GM19328 (cell line): ENCODE results near the gene ACYP1.
A peak's percentile ranks its signal among the peaks of the same experiment; 100 is the strongest.

Experiments
- ATAC-seq: cut with Tn5 transposase; IDR thresholded peaks from one replicate; pipeline ENCODE4 v1.9.1; 2021; ENCODE audit warnings: mild to moderate bottlenecking, moderate library complexity; ENCODE audit not compliant: unreplicated experiment

The ACYP1 gene

DNA sequence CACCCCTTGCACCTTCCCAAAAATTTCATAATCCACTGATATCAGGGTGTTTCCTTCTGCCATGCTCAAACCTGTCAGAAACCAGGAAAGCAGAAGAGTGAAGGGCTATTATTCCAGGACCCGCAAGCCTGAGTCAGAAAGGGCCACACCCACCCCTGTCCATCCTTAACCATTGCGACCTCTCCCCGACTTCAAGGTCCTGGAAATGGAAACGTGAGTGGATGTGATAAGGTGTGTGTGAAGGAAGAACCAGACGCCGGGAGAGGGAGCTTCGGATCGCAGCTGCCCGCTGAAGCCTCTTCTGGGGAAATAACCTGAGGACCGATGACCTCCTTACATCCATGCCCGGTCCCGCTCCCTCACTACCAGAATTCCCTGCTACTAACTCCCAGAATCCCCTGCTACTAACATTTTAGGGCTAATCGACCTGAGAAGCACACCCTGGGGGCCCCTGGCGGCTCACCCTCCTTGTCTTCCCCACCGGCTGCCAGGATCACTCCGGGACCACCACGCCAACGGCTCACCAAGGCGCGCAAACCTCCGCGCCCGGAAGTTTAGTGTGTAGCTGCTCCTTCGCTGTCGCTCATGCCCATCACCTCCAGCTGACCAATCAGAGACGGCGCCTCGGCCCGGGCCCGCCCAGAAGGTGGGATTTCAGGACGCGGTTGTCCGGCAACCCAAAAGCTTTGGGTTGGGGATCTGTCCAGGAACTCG, at the start of gene ACYP1:
Gene ACYP1, minus strand, starts transcription at position 534 of the 714 bp plus-strand sequence. Its CDS starts 471 bp downstream, at position 63.
- ATAC-seq, result peak; percentile 93

DNA sequence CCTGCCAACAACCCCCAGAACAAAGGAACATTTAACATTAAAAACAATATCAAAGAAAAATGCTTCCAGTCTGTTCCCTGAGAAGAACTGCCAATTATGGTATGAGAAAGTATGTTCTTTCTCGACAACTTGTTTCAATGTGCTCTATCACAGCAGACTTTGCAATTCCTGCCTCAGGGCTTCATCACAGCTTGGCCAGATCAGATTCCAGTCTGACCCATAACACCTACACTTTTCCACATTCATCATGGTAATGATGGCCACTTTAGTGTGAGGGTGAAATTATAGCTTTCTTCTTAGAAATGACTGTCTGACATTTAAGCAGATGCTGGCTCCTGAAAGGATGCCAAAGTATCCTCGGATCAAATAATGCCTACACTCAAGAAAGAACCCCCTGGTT, 46.1 kb upstream of the ACYP1 start:
- ATAC-seq, result no peak

DNA sequence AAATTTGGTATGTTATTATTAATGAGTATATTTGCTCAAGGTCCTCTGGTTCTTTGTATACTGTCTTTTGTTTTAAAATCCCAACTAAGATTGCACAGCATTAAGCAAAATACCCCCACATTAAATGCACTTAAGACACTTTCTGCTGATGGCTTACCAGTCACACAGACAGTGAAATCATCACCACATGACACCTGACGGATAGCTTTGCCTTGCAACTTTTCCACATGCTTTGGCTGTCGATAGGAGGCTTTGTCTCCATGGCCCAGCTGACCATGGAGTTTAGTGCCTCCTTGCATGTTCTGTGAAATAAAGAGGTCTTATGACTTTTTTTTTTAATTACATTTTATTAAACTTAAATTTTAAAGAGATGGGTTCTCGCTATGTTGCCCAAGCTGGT, 43.4 kb upstream of the ACYP1 start:
- no peak for ATAC-seq

DNA sequence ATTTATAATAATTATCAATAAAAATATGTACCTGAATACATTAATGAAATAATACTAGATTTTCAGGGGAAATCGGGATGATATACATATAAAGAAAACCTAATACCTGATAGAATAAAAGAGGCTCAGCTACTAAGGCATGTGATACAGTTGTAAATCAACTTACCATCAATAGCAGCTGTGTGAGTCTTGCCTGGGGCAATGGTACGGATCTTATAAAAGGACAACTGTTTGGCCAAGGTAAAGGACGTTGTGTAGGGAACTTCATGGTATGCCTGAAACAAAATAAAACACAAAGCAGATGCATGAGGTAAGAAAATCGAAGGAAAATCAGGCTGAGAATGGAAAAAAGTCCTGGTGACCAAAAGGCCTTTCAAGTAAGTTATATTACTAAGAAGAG, 37.7 kb upstream of the ACYP1 start:
- no peak for ATAC-seq

DNA sequence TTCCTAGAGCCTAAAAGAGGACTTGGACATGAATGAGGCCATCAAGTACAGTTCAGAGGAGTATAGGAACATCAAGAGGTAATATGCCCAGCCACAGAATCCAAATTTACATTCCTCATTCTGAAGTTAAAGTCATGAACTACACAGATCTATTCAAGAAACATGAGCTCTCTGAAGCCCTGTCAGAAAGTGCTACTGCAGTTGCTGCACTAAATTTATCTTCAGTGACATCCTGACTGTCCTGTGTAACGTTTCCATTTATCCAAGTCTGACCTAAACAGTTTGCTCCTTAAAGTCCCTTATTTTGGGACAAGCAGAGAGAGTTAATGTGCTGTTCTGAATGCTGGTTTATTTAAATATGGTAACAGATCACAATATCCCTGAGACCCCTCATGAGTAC, 34.9 kb upstream of the ACYP1 start:
- no peak for ATAC-seq

DNA sequence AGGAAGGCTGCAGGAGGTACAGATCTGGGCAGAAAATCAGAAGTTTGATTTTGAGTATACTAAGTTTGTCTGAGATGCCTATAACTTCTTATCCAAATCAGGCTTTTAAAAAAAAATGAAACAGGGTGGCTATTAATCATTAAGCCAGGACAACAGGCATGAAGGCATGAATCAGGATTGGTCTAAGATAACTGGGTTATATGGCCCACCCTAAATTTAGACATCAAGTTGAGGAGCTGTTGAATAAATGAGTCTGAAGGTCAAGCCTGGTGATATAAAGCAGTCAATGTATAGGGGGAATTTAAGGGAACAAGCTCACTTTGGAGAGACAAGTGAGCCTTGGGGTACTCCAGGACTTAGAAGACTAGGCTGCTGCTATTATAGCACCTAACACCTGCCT, 34.4 kb upstream of the ACYP1 start:
- ATAC-seq, result no peak

DNA sequence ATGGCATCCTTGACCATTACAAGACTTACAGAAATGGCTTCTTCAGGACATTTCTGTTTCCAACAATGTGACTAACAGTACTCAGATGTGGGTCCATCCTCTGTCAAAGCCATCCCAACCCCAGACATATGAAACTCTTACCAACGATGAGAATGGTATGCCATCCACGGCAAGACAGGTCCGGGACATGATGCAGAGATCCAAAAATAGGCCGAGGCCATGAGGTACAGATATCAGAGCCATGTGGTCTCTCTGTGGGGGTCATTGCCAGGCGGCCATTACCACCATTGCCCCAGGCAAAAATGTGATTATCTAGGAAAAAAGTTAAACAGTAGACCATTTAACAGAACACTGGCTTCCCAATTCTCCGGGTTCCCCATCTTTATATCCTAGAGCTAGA, 33.1 kb upstream of the ACYP1 start:
- ATAC-seq, result no peak

DNA sequence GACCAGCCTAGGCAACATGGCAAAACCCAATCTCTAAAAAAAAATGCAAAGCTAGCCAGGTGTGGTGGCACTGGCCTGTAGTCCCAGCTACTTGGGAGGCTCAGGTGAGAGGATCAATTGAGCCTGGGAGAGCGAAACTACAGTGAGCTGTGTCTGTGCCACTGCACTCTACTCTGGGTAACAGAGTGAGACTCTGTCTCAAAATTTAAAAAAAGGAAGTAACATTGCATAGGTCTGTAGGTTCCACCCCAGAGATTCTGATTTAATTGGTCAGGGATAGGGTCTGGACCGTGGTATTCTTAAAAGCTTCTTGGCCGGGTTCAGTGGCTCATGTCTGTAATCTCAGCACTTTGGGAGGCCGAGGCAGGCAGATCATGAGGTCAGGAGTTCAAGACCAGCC, 31.9 kb upstream of the ACYP1 start:
- no peak for ATAC-seq

DNA sequence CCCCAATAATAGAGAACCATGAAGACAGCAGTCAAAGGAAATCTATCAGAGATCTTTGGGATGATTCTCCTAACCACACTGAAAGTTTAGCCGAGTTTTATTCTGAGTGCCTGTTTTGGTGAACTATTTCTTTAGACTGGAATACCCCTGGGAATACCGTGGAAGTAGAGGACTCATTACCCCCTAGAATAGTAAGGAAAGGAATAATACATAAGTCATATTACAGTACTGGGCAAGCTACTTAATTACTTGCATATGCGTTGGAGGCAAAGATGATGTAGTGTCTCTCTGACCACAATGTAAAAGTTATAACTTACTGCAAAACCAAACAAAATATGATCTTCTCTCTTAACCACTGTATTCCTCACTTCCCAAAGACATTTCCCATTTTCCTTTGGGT, 31.1 kb upstream of the ACYP1 start:
- no peak for ATAC-seq

DNA sequence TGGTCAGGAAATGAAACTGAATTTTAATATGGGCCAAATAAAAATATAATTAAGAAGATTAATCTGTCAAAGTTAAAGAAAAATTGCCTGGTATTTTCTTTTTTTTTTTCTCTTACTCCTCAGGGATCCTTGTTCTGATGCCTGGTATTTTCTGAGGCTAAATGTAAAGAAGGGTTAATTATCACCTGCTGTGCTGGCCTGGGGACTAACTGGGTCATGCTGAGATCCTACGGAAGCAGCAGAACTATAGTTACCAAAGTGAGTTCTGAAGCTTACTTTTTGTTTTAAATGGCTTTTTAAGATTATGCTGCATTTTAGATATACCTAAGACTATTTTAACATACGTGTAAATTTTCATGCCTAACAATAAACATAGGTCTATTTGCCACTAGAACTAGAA, 28.9 kb upstream of the ACYP1 start:
- no peak for ATAC-seq

DNA sequence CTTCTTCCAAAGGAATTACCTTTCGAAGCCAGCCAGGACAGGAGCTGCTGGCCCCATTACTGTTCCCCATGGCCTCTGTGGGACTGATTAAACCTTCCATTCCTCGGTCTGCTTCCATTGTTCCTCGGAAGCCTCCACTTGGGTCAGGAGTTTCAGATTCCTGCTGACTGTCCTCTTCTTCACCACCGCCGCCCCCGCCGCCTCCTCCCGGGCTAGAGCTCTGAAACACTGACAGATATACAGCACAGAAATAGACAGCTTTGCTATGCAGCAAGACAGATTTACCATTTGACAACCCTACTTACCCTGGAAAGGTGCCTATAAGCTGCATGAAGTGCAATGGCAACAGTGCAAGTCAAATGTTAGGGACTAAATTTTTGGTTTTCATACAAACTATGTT, 27.4 kb upstream of the ACYP1 start:
- no peak for ATAC-seq

DNA sequence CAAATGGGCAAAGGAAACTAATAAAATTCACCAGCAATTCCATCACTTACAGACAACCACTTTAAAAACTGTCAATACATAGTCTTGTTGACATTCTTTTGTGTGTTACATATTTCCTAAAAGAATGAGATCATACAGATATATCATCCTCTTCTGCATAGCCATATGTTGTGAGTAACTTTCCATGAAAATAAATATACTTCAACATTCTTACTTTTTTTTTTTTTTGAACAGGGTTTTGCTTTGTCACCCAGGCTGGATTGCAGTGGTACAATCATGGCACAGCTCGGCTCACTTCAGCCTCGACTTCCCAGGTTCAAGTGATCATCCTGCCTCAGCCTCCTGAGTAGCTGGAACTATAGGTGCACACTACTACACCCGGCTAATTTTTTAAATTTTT, 26.5 kb upstream of the ACYP1 start:
- ATAC-seq, result no peak

DNA sequence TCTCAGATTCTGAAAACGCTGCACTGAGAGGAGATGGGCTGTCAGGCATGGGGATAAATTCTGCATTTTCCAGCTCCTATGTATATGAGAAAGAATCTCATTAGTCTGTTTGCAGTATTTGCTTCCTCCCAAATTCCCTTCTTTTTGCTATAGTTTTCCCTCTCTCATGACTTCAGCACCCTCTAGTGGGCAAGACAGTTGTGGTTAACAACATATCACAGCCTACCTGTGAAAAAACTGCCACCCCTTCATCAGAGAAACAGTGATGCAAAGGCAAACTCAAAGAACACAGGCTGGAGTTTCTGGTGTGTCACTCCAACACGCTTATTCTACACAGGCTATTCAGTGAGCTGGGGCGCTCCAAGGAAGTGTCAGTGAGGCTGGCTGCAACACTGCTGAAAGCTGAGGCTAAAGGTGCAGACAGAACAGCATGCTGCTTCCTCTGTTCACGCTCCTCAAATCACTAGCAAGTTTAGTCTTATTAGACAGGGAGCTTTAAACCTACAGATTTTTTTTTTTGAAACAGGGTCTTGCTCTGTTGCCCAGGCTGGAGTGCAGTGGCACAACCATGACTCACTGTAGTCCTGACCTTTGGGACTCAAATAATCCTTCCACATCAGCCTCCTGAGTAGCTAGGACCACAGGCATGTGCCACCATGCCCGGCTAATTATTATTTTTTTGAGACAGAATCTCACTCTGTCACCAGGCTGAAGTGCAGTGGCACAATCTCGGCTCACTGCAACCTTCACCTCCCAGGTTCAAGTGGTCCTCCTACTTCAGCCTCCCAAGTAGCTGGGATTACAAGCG, 24.9 kb upstream of the ACYP1 start:
- no peak for ATAC-seq

DNA sequence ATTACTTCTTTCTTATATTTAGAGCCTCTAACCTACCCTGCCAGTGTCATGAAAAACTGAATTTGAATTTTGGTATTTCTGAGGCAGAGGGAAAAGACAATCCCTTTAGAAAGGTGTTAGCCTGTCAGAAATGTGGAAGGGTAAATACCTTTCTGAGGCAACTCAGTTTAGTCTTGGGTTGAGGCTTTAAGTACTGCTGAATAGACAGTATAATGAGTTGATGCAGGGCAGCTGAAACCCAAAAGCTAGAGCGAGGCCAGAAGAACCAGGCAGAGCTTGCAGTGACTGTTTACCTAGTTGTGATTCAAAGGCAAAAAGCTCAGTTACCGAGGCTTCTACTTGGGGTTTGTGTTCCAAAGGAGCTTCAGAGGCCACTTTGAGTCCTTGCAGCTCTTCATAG, 24.3 kb upstream of the ACYP1 start:
- ATAC-seq, result no peak

DNA sequence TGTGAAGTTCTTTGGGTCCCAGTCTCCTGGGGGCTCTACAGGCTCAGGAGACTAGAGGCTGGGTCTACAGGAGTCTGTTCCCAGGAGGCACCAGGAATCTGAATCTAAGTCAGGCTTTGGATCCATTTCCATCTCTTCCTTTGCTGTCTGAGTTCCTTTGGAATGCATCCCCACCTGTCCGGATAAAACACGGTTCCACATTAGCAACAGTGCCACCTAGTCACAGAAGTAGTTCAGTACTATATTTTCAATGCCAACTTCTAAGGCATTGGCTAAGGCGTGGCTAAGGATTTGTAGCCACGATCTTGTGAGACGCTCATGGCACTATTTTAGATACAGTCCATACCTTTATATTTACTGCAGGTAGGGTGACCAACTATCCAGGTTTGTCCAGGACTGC, 20.7 kb upstream of the ACYP1 start:
- no peak for ATAC-seq

DNA sequence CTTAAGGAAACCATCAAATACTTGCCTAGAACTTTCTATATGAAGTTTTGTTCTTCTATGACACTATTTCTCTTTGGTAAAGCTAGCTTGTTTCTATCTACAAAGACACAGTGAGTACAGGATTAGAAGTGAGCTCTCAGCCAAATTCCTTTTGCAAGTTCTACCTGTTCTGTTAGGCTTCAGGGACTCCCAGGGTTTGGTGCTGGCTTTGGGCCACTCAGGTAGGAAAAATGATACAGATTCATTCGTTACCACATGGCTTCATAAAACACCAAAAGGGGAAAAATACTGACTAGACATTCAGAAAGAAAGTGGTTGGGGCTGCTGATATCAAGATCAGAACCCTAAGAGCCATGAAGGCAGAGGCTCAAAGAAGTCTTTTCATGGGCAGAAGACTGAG, 19.4 kb upstream of the ACYP1 start:
- ATAC-seq, result no peak

DNA sequence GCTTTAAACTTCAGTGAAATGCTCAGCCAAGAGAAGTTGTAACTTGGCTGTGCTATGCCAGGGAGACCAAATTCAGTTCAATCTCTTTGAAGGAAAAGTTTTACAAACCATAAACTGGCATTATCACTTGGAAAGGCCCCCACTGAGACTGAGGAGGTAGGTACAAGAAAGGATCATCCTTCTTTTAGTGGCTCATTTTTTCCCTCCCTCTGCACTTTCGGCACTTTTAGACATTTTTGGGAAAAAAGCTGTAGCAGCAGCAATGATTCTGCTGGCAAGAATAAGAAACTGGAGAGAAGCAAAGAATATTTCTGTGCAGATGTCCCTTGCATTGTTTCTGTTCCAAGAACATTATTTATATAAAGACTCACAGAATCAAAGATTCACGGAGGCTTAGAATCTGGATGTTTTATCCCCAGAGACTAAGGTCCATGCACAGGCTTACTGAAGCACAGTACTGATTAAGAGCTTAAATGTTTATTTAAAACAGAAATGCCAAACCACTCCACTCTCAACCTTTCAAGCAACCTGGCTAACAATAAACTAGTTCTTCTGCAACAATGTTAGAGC, 17.9 kb upstream of the ACYP1 start:
- no peak for ATAC-seq

DNA sequence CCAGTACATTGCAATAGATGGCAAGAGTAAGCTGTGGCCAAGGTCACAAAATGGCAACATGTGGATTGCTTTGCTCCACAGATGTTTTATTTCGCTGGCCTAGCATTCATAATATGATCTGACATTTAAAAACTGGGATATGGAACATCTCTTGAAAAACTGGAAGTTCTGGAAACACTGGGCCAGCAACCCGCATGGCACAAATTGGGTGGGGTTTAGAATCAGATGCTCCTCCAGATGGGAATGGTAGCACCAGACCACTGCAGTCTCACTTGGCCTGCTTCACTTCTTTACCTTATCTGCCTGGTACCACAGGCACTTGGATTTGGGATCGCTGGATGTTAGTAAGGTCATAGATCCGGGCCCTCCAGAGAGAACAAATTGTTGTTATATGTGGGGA, 15.7 kb upstream of the ACYP1 start:
- ATAC-seq, result no peak

DNA sequence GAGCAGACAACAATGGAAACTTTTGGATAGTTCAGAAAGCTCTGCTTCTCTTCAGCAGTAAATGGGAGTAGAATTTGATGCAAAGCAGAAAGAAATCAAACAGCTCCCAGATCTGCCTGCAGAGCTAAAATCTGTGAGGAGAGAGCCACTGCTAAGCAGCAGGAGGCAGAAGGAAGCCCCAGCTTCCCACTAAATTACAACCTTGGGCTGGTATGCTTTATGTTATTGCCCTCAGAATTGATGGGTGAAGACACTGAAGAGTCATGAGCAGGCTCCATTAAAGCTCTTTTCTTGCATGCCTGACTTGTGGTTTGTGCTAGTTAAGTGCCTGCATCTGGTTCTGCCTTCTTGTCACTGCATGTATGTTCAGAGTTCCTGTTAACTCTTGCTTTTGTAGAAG, 14.0 kb upstream of the ACYP1 start:
- no peak for ATAC-seq

DNA sequence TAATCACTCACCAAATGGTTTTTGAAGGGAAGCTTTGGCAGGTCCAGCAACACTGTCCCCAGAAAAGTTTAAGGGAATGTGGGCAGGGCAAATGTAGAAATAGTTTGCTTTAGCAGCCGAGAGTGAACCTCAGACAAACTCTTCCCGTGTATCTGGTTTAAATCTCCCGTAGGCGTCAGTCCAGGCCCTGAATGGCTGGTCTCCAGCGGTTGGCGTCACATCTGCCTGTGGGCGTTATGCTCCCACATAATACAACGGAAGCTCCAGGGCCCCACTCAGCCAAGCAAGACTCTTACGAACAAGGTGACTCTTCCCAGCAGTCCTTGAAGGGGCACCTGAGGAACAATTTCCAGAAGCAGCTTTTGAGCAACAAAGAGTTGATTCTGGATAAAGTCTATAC, 6.6 kb upstream of the ACYP1 start:
- no peak for ATAC-seq

DNA sequence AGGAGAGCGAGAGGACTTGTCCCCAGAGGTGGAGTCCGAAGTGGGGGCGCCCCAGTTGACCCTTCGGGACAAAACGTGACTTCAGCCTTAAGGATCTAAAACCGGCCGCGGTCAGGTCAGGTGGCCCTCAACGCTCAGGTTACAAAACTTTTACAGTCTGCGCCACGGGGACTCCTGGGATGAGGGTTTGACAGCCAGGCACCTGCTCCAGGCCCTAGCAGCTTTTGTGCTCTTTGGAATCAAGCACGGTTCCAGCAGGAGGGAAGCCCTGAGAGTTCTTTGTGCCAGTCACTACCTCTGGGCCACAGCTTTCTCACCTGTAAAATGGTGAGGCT, 6.0 kb upstream of the ACYP1 start:
- ATAC-seq, result no peak

DNA sequence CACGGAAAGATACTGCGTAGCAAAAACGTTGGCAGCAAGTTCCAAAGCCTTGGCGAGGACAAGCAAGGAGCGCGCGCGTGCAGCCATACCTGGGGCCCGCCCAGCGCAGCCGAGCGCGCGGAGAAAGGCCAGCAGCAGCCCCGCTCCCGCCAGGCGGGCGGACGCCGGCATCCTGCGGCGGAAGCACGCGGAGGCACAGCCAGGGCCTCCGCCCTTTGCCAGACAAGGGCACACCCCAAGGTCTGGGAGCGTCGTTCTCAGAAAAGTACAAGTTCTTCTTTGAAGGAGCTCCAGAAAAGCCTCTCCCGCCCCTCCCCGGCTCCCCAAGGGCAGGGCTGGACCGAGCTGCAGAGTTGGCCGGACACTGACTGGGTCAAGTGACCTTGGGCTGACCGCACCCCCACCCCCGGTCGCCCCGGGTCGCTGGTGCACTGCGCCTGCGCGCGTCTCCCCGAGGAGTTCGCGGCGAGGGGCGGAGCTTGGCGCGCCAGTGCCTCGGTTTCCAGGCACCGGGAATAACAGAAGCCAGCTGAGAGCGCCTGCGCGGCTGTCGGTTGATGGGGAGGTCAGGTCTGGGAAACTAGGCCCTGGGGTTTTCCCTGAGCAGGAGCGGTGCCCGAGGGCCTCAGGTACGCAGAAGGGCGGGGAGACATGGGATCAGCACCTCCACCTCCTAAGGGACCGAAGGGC, 5.4 kb upstream of the ACYP1 start, which contains the start of gene ZC2HC1C:
Gene ZC2HC1C, plus strand, starts transcription at position 521 of the 690 bp plus-strand sequence. CDS start 933 bp downstream, outside the sequence.
- ATAC-seq, result peak; percentile 60
